GM19351 (cell line): ENCODE data around the gene ASS1.
"Not testable (repeated sequence)": the region's sequence is repeated elsewhere in the genome, so short reads cannot be mapped to it uniquely, and the experiment has no call there.

Source experiments
- ATAC-seq: cut with Tn5 transposase; IDR thresholded peaks from one replicate; pipeline ENCODE4 v1.9.1; 2021; ENCODE audit warnings: mild to moderate bottlenecking, moderate library complexity; ENCODE audit not compliant: unreplicated experiment

ASS1 gene

DNA sequence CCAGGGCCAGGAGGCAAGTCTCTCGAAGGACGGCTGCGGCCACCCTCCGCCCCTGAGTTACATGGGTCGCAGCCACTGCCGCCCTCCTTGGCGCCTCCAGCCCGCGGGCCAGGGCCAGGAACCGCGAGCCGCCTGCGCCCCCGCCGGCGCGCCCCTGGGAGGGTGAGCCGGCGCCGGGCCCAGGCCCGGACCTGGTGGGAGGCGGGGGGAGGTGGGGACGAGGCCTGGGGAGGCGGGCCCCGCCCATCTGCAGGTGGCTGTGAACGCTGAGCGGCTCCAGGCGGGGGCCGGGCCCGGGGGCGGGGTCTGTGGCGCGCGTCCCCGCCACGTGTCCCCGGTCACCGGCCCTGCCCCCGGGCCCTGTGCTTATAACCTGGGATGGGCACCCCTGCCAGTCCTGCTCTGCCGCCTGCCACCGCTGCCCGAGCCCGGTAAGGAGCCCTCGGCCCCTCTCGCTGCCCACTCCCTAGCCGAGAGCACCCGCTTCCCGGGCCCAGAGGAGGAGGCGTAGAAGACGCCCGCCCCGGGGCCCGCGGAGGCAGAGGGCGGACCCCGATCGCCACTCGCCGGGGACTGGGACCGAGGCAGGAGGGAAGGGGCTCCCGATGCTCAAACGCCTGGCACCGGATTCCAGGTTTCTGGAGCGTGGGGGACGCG lies at the start of gene ASS1:
TSS of gene ASS1 (plus strand) at position 397 of the 657 bp plus-strand sequence. CDS start 7,268 bp downstream, outside the sequence.
- ATAC-seq = no peak

DNA sequence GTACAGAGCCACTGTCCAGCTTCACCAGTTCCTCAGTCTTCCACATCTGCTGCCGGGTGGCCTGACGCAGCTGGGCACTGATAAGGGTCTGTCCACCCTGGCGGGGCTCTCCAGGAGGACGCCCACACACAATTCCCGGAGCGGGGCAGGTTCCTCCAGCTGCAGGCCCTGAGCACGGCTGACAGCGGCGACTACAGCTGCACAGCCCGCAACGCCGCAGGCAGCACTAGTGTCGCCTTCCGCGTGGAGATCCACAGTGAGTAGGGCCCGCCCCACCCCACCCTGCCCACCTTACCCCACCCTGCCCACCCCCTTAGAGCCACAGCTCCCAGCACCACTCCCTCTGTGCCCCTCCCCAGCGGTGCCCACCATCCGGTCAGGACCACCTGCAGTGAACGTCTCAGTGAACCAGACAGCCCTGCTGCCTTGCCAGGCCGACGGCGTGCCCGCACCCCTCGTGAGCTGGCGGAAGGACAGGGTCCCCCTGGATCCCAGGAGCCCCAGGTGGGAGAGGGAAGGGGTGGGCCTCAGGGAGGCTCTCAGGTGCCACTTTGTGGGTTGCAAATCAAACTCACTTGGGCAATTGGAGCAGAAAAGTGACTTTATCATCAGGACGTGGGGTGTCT lies 48.8 kb upstream of the ASS1 start:
- ATAC-seq = no peak

GRCh38 chr9:130396581-130396980 lies 48.2 kb upstream of the ASS1 start:
- no peak for ATAC-seq

DNA sequence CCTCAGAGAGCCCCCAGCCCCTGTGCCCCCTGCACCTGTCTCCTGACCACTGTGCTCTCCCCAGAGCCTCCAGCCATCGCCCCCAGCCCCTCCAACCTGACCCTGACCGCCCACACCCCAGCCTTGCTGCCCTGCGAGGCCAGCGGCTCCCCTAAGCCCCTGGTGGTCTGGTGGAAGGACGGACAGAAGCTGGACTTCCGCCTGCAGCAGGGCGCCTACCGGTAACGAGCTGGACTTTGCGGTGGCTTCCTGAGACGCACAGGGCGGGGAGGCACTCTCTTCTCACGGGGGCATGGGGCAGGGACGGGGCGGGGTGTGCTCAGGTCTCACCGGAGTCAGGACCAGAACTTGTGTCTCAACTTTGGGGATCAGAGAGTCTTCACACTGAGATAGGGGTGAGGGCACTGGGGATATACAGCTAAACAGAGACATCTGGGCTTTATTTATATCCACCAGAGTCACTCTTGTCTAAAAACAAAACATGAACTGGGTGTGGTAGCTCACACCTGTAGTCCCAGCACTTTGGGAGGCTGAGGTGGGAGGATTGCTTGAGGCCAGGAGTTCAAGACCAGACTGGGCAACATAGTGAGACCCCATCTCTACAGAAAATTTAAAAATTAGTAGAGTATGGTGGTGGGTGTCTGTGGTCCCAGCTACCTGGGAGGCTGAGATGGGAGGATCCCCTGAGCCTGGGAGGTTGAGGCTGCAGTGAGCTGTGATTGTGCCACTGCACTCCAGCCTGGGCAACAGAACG lies 46.1 kb upstream of the ASS1 start:
- ATAC-seq = no peak

- ATAC-seq = no peak
These were observed 45.0 kb upstream of the ASS1 start for GRCh38 chr9:130399768-130400167.

DNA sequence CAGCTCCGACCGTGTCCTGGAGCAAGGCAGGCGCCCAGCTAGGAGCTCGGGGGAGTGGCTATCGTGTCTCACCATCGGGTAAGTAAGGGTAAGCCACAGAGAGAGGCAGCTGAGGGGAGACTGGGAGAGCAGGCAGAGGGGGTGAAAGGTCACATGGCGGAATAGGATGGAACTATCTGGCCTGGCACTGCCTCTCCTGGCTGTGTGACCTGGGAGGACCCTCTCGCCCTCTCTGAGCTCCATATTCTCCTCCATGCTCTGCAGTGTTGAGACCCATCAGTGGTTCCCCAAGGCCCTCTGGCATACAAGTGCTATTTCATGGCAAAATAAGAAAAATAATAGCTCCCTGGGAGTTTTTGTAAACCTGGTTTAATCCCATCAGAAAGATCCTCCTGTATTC lies 43.9 kb upstream of the ASS1 start:
- no peak for ATAC-seq

DNA sequence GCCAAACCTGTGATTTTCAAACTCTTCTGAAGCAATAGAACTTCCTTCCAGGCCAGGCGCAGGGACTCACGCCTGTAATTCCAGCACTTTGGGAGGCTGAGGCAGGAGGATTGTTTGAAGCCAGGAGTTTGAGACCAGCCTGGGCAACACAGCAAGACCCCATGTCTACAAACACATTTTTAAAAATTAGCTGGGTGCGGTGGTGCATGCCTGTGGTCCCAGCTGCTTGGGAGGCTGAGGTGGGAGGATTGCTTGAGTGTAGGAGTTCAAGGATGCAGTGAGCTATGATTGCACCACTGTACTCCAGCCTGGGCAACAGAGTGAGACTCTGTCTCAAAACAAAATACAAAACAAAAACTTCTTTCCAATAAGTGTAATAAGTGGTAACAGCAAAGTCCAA lies 43.0 kb upstream of the ASS1 start:
- ATAC-seq = not testable (repeated sequence)

DNA sequence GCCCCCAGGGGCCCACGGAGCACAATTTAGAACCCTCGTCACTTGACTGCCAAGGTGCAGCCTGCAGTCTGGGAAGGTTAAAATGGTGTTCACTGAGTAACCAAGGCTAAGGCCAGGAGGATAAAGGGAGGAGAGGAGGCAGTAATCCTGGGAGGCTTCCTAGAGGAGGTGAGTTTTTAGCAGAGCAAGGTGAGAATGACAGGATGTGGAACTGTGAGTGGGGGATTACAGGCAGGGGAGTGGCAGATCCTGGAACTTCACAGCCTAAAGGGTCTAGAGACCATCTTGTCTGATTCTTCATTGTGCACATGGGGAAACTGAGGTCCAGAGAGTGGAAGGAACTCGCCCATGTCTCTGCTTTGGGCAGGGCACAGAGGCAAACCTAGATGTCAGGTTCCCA lies 42.5 kb upstream of the ASS1 start:
- no peak for ATAC-seq

DNA sequence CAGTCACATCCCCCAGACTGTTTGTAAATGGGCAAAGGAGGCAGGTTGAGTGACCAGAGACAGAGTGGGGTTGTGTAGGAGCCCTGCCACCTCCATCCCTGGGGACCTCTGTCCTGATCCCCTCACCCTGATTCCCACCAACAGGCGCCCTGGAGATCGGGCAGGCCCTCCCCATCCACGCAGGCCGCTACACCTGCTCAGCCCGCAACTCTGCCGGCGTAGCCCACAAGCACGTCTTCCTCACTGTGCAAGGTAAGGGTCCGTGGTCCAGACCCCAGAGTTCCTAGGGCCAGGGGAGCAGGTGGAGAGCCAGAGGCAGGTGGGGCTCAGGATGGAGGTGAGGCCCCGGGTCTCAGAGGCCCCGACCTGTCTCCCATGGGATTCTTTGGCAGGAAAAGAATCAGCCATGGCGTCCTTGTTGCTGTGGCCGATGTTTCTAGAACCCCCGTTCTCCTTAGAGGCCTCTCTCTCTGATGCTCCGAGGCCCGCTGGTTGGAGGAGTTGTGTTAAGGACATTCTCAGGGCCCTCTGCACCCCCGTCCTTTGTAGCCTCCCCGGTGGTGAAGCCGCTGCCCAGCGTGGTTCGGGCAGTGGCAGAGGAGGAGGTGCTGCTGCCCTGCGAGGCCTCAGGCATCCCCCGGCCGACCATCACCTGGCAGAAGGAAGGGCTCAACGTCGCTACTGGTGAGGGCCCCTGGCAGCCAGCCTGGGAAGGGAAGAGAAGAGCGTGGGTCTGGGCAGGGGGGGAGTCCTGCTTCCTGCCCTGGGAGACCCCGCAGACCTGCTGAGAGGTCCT lies 41.9 kb upstream of the ASS1 start:
- no peak for ATAC-seq

GRCh38 chr9:130405657-130406257 lies 39.0 kb upstream of the ASS1 start:
- no peak for ATAC-seq

- no peak for ATAC-seq
These were observed 38.4 kb upstream of the ASS1 start for GRCh38 chr9:130406278-130406895.

DNA sequence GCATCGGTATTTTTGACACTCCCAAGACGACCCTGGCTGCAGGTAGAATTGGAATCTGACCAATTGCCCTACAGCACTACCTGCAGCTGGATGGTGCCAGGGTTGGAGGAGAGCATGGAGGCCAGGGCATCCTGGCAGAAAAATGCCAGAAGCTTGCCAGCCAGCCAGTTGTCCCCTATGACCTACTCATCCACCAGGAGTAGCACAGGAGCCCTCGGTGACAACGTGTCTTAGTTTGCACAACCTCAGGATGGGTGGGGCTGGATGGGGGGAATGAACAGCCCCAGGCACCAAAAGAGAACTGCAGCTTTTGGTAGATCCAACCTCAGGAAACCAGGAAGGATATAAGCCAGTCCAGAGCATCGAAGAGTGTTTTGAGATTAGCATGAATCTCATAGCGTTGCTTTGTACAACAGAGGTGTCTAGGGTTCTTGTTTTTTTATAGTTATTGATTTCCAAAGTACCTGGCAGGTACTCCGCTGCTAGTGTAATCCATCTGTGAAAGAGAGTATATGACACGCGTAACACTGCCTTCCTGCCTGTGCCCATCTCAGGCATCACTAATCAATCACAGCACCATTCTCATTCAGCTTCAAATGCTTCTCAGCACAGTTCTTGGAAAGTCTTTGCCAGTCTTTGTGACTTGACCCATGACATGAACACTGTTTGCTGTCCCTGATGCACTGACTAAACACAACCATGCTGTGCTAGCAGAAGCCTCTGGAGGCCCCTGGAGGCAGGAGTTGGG lies 36.7 kb upstream of the ASS1 start:
- no peak for ATAC-seq

GRCh38 chr9:130408669-130409068 lies 36.1 kb upstream of the ASS1 start:
- ATAC-seq = no peak

GRCh38 chr9:130409246-130409645 lies 35.5 kb upstream of the ASS1 start:
- ATAC-seq = no peak

GRCh38 chr9:130410443-130410842 lies 34.3 kb upstream of the ASS1 start:
- no peak for ATAC-seq

- ATAC-seq = no peak
These were observed 33.2 kb upstream of the ASS1 start for GRCh38 chr9:130411566-130411915.

GRCh38 chr9:130414081-130414731 lies 30.6 kb upstream of the ASS1 start:
- ATAC-seq = no peak

GRCh38 chr9:130414910-130415746 lies 29.6 kb upstream of the ASS1 start:
- no peak for ATAC-seq
